Panc1 (cell line): ENCODE results near the gene EPHX1.

Experiments
- REST ChIP-seq, 2 experiments: IDR thresholded peaks; 2 replicates each; pipeline ENCODE4 v1.6.1; 2011 to 2012; ENCODE audit warnings: low read depth in 2 of 2, control low read depth in 1 of 2, low read length in 1 of 2, mild to moderate bottlenecking in 1 of 2, moderate library complexity in 1 of 2; ENCODE audit not compliant: insufficient read depth in 1 of 2
- TF ChIP-seq, protein P1 (sequence below): fragments of 450-650 bp; IDR thresholded peaks from 2 replicates; pipeline ENCODE4 v1.5.1; 2017; ENCODE audit warnings: mild to moderate bottlenecking

DNA sequence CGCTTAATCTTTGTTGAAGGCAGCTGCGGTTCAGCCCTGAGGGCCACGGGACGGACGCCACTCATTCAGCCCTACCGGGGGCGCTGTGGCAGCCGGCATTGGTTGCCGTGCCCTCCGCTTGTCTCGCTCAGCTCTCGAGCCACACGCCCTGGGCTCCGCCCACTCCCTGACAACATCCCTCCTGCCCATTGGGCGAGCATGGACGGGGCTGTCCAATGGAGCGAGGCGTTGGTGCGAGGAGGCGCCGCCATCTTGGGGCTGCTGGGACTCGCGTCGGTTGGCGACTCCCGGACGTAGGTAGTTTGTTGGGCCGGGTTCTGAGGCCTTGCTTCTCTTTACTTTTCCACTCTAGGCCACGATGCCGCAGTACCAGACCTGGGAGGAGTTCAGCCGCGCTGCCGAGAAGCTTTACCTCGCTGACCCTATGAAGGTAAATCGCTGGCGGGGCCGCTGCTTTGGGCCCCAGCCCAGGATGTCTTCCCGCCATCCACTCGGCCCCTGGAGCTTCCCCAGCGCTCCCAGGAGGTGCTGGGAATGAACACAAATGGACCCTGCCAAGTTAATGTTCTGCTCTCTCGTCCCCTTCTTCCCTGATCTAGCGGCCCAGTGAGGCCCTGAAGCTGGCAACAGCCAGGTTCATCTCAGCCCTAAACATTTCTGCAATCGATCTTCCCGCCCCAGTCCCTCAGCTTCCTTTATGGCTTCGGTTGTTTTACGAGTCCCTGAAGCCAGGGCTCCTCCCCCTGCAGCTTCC lies 32.2 kb upstream of the EPHX1 start, which contains the start of gene SRP9:
- TF ChIP-seq, protein P1, sequence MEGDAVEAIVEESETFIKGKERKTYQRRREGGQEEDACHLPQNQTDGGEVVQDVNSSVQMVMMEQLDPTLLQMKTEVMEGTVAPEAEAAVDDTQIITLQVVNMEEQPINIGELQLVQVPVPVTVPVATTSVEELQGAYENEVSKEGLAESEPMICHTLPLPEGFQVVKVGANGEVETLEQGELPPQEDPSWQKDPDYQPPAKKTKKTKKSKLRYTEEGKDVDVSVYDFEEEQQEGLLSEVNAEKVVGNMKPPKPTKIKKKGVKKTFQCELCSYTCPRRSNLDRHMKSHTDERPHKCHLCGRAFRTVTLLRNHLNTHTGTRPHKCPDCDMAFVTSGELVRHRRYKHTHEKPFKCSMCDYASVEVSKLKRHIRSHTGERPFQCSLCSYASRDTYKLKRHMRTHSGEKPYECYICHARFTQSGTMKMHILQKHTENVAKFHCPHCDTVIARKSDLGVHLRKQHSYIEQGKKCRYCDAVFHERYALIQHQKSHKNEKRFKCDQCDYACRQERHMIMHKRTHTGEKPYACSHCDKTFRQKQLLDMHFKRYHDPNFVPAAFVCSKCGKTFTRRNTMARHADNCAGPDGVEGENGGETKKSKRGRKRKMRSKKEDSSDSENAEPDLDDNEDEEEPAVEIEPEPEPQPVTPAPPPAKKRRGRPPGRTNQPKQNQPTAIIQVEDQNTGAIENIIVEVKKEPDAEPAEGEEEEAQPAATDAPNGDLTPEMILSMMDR, result peak; percentile 97
- TF ChIP-seq REST (IDR thresholded peaks at IDR 0.05; ENCODE audit: insufficient read depth in 1 of 2, low read depth in 2 of 2, low read length in 1 of 2), result no peak
